HG03045 (cell line): ENCODE results near the gene ADRA2A.

Experiments
- ATAC-seq: cut with Tn5 transposase; IDR thresholded peaks from one replicate; pipeline ENCODE4 v1.9.1; 2021; ENCODE audit warnings: mild to moderate bottlenecking, moderate library complexity; ENCODE audit not compliant: unreplicated experiment

The ADRA2A gene

GRCh38 chr10:111130471-111130870 lies 53.6 kb downstream of the ADRA2A start:
- ATAC-seq: no peak
